Body of pancreas (tissue), 4 donors: Measurements from ENCODE around the gene SKAP2. TPM values are rescaled to one million over a fixed set of nuclear protein-coding genes. Genes with fewer than 3 reads are reported as not detected.

Experiments used
- ATAC-seq: fragments of 150-250 bp; one replicate; pipeline ENCODE4 v1.9.1; 2016
- DNase-seq, 4 donors: peaks; one replicate each; pipeline ENCODE4 v3.0.0-alpha.2; 2019
- H3K27ac ChIP-seq, 4 donors: fragments of 200-600 bp; sonication (generic); 1 replicate in 3 of 4; 2 replicates in 1 of 4; pipeline versions ENCODE4 v1.5.1 to v1.6.1; 2016 to 2019; ENCODE audit warnings: mild to moderate bottlenecking in 1 of 4, mixed read lengths in 1 of 4, moderate library complexity in 1 of 4
- H3K27me3 ChIP-seq, 2 donors: fragments of 200-600 bp; sonication (generic); one replicate each; pipeline ENCODE4 v1.6.0; 2016; ENCODE audit warnings: mild to moderate bottlenecking in 1 of 2
- H3K36me3 ChIP-seq, 2 donors: fragments of 200-600 bp; sonication (generic); replicated peaks in 1 of 2; 2 replicates each; pipeline ENCODE4 v1.5.1; 2016; ENCODE audit warnings: low read depth in 2 of 2; ENCODE audit not compliant: insufficient read depth in 1 of 2
- H3K4me1 ChIP-seq: fragments of 200-600 bp; sonication (generic); one replicate; pipeline ENCODE4 v1.6.0; 2016
- H3K4me3 ChIP-seq, 2 donors: fragments of 200-600 bp; sonication (generic); 1 replicate in 1 of 2; 2 replicates in 1 of 2; pipeline ENCODE4 v1.5.1; 2016 to 2019
- H3K9me3 ChIP-seq, 3 donors: fragments of 200-600 bp; sonication (generic); 1 replicate in 2 of 3; 2 replicates in 1 of 3; pipeline ENCODE4 v1.5.1; 2016
- POLR2A ChIP-seq, 3 donors: fragments of 450-650 bp; IDR thresholded peaks; one replicate each; pipeline ENCODE4 v1.6.1; 2016; ENCODE audit warnings: antibody characterized with exemption in 3 of 3, mild to moderate bottlenecking in 2 of 3
- WGBS, 2 donors: methylation state at CpG; one replicate each; pipeline ENCODE4 v1.1.5; 2017; 5-methylcytosine and 5-hydroxymethylcytosine counted together
- intact Hi-C: fragments of 100-400 bp; cut with DNase I; formaldehyde crosslinking; loops from one replicate; pipeline ENCODE4 v1.15.1; 2023
- total RNA-seq, 2 donors: library from RNA; depleted of rRNA; stranded (reverse); fragments of >200 nt; gene quantifications; one replicate each; pipeline ENCODE4 v1.1.0, GENCODE V29; 2016
- TF ChIP-seq, protein P1 (sequence below), 7 experiments: fragments of 450-650 bp in 4 of 7; fragments of 200-600 bp in 3 of 7; sonication (generic) in 3 of 7; IDR thresholded peaks; one replicate each; pipeline ENCODE4 v1.5.1; 2016 to 2019; ENCODE audit warnings: antibody characterized with exemption in 7 of 7

Gene SKAP2
- total RNA-seq, 2 donors from 2014 or later, result 8.6 to 12.7 TPM

DNA sequence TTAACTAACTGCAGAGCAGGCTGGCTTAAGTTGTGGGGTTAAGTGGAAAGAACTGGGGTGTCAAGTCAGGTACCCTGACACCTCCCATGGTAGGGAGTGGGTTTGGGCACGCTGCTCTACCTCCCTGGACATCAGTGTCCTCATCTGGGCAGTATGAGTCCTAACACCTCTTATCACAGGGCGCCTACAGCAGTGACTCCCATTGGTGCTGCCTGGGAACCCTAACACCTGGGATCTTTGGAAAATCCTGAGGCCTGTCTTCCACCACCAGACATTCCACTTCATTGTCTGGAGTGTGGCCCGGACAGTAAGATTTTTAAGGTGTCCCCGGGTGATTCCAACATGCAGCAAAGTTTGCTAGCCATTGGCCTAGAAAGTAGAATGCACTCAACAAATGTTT, 239.1 kb downstream of the SKAP2 start:
- peak in 1 of 4 donors; percentile 37 for DNase-seq
- 29 to 54% methylated on average over 4 of the region's 4 CpGs for WGBS, 2 donors
- intact Hi-C loops, result no loop called here
- Histone ChIP-seq H3K27me3 (no peaks in the 10 kb centered on the region), H3K9me3 (no peaks in the 10 kb centered on the region), H3K4me1 (no peaks in the 10 kb centered on the region), H3K4me3 (no peak overlapping the region), H3K36me3 (no peaks in the 10 kb centered on the region), H3K27ac (no peak overlapping the region)
- TF ChIP-seq, protein P1, sequence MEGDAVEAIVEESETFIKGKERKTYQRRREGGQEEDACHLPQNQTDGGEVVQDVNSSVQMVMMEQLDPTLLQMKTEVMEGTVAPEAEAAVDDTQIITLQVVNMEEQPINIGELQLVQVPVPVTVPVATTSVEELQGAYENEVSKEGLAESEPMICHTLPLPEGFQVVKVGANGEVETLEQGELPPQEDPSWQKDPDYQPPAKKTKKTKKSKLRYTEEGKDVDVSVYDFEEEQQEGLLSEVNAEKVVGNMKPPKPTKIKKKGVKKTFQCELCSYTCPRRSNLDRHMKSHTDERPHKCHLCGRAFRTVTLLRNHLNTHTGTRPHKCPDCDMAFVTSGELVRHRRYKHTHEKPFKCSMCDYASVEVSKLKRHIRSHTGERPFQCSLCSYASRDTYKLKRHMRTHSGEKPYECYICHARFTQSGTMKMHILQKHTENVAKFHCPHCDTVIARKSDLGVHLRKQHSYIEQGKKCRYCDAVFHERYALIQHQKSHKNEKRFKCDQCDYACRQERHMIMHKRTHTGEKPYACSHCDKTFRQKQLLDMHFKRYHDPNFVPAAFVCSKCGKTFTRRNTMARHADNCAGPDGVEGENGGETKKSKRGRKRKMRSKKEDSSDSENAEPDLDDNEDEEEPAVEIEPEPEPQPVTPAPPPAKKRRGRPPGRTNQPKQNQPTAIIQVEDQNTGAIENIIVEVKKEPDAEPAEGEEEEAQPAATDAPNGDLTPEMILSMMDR (IDR thresholded peaks at IDR 0.05), result no peak
- no peak for TF ChIP-seq POLR2A (IDR thresholded peaks at IDR 0.05)
- no peak for ATAC-seq

DNA sequence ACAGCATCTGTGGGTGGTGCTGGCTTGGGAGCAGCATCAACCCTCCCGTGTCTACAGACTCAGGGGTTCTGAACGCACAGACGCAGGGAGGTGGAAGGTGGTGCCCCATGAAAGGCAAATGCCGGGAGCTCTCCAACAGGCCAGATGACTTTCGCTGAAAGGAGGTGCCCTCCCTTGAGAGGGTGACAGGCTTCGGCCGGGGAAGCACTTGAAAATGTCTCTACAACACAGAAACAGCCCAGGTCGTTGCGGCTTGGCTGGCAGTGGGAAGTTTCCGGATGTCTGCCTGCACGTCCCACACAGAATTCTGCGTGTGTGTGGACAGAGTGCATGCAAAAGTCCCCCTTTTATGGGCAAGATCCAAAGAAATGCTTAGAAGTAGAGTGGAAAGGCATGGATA, 239.6 kb downstream of the SKAP2 start:
- Histone ChIP-seq H3K4me1 (no peaks in the 10 kb centered on the region), H3K27me3 (no peaks in the 10 kb centered on the region), H3K9me3 (no peaks in the 10 kb centered on the region), H3K36me3 (no peaks in the 10 kb centered on the region), H3K4me3 (no peak overlapping the region), H3K27ac (no peak overlapping the region)
- DNase-seq (no peak), ATAC-seq (no peak)
- 79 to 91% methylated on average over 12 of the region's 12 CpGs for WGBS, 2 donors
- TF ChIP-seq, protein P1 (IDR thresholded peaks at IDR 0.05), result no peak
- no peak for TF ChIP-seq POLR2A (IDR thresholded peaks at IDR 0.05)
- intact Hi-C loops, result no loop called here

DNA sequence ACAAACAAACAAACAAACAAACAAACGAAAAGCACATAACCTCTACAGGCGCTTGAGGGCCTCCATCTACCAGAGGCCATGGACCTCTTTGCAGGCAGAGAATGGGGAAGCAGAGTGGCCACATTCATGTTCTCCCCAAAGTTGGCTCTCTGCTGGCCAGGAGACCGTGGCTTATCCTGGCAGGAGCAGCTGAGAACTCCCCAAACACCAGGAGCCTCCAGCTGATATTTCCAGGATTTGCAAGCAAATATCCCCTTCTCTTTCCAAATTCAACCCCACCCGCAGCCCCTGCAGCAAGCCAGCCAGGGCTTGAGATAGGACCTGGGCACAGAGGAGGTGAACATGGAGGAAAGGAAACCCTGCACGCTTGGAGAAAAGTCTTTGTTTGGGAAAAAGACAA, 240.0 kb downstream of the SKAP2 start:
- 79 to 84% methylated on average over 5 of the region's 5 CpGs for WGBS, 2 donors
- no peak for ATAC-seq
- Histone ChIP-seq H3K27me3 (no peaks in the 10 kb centered on the region), H3K4me3 (no peak overlapping the region), H3K27ac (no peak overlapping the region), H3K4me1 (no peaks in the 10 kb centered on the region), H3K36me3 (no peaks in the 10 kb centered on the region), H3K9me3 (no peaks in the 10 kb centered on the region)
- no peak for DNase-seq
- TF ChIP-seq, protein P1 (IDR thresholded peaks at IDR 0.05), result no peak
- TF ChIP-seq POLR2A (IDR thresholded peaks at IDR 0.05), result no peak
- intact Hi-C loops, result no loop called here

DNA sequence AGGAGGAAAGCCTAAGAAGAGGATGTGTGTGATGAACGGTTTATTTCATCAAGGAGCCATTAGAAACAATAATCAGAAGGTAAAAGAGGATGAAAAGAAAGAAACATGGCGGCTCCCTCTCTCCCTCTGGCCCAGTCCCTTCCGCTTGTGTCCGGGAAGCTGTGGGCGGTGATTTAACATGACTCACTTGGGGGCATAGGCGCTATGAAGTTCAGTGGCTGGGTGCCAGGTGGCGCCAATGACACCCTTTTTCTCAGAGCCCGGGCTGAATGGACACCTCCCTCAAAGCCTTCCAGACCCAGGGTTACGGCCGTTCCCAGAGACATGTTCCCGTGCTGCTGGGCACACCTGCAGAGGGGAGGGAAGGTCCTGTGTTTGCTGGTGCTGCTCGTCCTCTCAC, 244.0 kb downstream of the SKAP2 start:
- Histone ChIP-seq H3K9me3 (no peaks in the 10 kb centered on the region), H3K27me3 (no peaks in the 10 kb centered on the region), H3K36me3 (no peaks in the 10 kb centered on the region), H3K27ac (no peak overlapping the region), H3K4me3 (no peak overlapping the region), H3K4me1 (no peaks in the 10 kb centered on the region)
- DNase-seq, result no peak
- TF ChIP-seq, protein P1 (IDR thresholded peaks at IDR 0.05), result no peak
- TF ChIP-seq POLR2A (IDR thresholded peaks at IDR 0.05), result no peak
- 76 to 82% methylated on average over 11 to 12 of the region's 12 CpGs for whole genome bisulfite sequencing, 2 donors
- intact Hi-C loops, result no loop called here
- no peak for ATAC-seq

DNA sequence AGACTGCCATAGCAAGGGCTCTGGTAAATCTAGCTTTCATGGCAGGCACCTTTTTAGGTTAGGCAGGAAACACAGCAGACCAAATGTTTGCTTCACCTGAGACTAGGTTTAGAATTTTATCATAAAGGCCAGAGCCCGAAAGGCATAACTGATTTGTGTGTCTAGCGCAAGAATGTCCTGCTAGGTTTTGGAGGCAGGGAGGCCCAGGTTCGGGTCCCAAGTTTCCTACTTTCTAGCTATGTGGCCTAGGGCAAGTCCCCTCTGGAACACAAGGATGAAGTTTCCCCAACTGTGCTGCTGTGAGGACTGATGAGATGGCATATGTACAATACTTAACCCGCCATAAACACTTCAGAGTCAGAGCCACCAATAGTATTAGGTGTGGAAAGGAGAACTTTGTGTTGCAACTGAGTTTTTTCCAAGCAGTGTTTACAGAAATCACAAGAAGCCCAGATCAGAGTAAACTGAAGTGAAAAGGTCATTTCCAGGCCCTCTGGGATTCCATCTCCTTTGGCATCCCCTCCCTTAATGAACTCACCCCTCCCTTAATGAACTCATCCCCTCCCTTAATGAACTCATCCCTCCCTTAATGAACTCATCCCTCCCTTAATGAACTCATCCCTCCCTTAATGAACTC, 244.9 kb downstream of the SKAP2 start:
- H3K36me3 ChIP-seq, result no peaks in the 10 kb centered on the region
- WGBS, 2 donors, result 92 to 96% methylated on average over 4 of the region's 4 CpGs
- DNase-seq, result no peak
- no peaks in the 10 kb centered on the region for H3K9me3 ChIP-seq
- intact Hi-C loops, result no loop called here
- ATAC-seq, result no peak
- H3K4me1 ChIP-seq, result no peaks in the 10 kb centered on the region
- no peaks in the 10 kb centered on the region for H3K27me3 ChIP-seq
- H3K27ac ChIP-seq, result no peak overlapping the region
- no peak overlapping the region for H3K4me3 ChIP-seq
- no peak for TF ChIP-seq POLR2A (IDR thresholded peaks at IDR 0.05)
- TF ChIP-seq, protein P1 (IDR thresholded peaks at IDR 0.05), result no peak
